Keratinocyte (primary cell): ENCODE results near the gene TTLL5.

ENCODE experiments used
- EZH2 ChIP-seq: IDR thresholded peaks from one replicate; pipeline ENCODE4 v1.6.1; 2012; ENCODE audit warnings: inconsistent platforms, mild to moderate bottlenecking, low read length, moderate library complexity
- TF ChIP-seq, protein P1 (sequence below), 3 experiments: IDR thresholded peaks in 1 of 3; conservative IDR thresholded peaks in 1 of 3; optimal IDR thresholded peaks in 1 of 3; 2 replicates in 2 of 3; 3 replicates in 1 of 3; pipeline versions ENCODE3 to v1.5.1; 2011; ENCODE audit warnings: low read length in 3 of 3, mild to moderate bottlenecking in 3 of 3, moderate library complexity in 2 of 3, control low read depth in 1 of 3, inconsistent platforms in 1 of 3; ENCODE audit not compliant: insufficient read depth in 2 of 3; ENCODE audit errors: extremely low read depth in 1 of 3

GRCh38 chr14:75806352-75806832 is 145.3 kb downstream of the TTLL5 start:
- TF ChIP-seq, protein P1, sequence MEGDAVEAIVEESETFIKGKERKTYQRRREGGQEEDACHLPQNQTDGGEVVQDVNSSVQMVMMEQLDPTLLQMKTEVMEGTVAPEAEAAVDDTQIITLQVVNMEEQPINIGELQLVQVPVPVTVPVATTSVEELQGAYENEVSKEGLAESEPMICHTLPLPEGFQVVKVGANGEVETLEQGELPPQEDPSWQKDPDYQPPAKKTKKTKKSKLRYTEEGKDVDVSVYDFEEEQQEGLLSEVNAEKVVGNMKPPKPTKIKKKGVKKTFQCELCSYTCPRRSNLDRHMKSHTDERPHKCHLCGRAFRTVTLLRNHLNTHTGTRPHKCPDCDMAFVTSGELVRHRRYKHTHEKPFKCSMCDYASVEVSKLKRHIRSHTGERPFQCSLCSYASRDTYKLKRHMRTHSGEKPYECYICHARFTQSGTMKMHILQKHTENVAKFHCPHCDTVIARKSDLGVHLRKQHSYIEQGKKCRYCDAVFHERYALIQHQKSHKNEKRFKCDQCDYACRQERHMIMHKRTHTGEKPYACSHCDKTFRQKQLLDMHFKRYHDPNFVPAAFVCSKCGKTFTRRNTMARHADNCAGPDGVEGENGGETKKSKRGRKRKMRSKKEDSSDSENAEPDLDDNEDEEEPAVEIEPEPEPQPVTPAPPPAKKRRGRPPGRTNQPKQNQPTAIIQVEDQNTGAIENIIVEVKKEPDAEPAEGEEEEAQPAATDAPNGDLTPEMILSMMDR (optimal IDR thresholded peaks at IDR 0.05 in 1 of 3, IDR thresholded peaks at IDR 0.05 in 1 of 3, conservative IDR thresholded peaks at IDR 0.05 in 1 of 3; ENCODE audit: extremely low read depth in 1 of 3, insufficient read depth in 2 of 3, low read length in 3 of 3) = no peak
- TF ChIP-seq EZH2 = no peak
